GM18499 (cell line): ENCODE data around the gene SCTR.

ENCODE experiments used
- ATAC-seq: cut with Tn5 transposase; IDR thresholded peaks from one replicate; pipeline ENCODE4 v1.9.1; 2021; ENCODE audit warnings: moderate number of reproducible peaks; ENCODE audit not compliant: insufficient read depth, unreplicated experiment

The SCTR gene

DNA sequence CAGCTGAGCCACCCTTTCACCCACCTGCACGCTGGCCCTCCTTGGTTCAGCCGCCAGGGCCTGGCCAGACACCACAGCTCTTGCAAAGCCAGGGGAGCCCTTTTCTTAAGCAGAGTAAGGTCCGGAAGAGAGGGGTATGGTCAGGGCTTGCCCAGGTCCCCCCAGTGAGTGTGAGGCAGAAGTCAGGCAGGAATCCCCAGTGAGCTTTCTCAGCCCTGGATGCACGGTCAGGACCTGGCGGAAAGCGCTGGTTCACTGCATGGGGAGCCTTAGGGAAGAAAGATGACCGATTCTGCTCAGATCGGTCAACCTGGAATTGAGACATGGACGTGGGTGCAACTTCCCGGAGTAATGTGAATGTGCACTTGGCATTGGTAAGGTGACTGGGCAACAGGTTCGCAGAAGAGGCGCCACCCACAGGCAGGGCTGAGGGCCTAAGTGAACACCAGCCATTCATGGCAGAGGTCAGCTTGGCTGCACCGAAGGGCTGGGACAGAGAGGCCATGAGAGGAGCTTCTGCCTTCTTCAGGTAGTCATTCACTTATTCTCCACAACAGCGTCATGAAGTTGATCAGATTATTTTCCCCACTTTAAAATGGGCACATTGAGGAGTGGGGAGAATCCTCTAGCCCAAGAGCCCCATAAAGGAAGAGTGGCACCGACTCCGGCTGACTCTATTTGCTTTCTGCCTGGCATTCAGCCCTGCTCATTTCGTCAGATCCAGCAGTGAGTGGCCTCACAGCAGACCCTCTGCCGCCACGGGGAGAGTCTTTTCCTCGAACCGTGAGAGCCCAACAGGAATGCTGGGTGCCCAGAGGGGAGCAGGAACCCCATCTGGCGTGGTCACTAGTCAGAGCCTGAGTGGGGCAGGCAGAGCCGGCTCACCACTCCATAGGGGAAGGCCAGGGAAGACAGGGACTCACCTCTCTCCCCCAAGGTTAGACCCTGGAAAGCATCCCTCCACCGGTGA is 35.8 kb downstream of the SCTR start:
- no peak for ATAC-seq

DNA sequence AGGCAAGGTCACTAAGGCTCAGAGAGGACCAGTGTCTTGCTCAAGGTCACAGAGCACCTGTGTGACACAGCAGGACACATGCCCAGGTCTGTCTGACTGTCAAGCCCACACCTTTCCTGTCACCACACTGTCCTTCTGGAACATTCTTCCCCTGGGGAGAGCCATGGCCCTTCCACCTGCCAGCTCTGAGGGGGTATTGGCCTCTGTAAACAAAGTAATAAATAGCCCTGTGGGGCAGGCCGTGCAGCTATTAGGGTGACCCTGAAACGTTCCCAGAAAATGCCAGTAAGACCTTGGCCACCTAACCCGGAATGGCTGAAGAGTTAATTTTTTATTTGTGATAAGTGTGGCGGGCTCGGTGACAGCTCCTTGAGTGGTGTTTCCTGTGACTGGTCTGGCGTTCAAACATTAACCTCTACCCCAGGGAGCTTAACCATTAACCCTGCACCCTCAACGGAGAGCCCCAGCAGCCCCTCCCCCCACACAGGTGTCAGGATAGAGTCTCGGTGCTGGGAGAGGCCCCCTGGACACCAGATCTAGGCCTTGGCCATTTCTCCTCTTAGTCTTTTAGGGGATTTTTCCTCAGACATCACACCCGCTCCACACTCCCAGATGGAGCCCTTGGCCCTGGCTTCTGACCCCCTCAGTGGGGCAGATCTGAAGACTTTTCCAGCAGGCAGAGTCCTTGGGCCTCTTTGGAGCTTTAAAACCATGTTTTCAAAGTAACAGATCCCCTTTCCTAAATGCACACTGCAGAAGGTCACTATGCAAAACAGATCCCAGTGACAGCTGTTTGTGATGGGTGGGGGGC is 36.6 kb downstream of the SCTR start:
- no peak for ATAC-seq

- no peak for ATAC-seq
These were observed 37.4 kb downstream of the SCTR start for GRCh38 chr2:119486886-119487285.

- no peak for ATAC-seq
These were observed 38.0 kb downstream of the SCTR start for GRCh38 chr2:119486196-119486827.

DNA sequence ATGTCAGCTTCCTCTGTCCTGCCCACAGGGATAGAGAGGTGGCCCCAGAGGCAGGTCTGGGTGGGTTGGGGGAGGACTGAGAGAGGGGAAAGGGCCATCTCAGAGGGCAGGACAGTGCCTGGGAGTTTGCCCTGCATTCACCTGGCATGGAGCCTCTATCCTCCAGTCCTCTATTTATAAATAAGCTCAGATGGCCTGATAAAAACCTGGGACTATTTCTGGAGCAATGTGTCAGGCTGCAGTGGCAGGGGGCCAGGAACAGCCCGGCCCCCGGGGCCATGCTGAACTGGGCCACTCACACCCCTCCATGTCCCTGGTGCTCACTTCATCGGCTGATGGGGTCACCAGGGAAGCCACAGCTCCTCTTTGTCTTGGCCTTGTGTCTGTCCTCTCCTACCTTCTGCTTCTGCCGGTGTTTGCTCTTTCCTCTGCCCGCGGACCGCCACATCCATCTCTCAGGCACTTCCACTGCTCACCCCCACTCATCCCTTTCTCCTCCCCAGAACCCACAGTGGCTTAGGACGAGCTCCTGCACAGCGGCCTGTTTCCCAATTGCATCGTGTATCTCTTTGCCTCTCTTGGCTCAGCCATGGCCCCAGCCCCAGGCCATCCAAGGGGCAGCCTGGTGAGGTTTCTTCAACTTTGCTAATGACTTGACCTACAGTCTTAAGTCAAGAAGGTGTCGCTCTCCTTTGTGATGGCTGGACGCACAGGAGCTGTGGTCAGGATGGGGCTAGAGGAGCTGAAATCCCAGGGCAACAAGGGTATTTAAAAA is 38.8 kb downstream of the SCTR start:
- ATAC-seq: no peak

DNA sequence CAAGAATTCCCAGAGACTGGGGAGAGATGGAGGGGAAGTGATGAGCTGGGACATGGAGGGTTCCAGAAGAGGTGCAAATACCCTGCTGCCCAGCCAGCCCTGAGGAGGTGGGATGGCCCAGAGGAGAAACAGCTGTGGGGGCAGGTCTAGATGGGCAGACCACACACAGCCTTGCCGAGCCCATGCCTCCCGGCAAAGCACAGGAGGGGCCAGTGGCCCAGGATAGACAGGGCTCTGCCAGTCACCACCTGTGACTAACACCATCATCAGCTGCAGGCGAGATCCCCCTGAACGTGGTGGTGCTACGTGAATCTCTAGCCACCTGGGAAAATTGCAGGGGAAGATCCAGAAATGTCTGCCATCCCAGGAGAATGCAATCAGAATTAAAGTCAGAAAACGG is 39.4 kb downstream of the SCTR start:
- no peak for ATAC-seq

DNA sequence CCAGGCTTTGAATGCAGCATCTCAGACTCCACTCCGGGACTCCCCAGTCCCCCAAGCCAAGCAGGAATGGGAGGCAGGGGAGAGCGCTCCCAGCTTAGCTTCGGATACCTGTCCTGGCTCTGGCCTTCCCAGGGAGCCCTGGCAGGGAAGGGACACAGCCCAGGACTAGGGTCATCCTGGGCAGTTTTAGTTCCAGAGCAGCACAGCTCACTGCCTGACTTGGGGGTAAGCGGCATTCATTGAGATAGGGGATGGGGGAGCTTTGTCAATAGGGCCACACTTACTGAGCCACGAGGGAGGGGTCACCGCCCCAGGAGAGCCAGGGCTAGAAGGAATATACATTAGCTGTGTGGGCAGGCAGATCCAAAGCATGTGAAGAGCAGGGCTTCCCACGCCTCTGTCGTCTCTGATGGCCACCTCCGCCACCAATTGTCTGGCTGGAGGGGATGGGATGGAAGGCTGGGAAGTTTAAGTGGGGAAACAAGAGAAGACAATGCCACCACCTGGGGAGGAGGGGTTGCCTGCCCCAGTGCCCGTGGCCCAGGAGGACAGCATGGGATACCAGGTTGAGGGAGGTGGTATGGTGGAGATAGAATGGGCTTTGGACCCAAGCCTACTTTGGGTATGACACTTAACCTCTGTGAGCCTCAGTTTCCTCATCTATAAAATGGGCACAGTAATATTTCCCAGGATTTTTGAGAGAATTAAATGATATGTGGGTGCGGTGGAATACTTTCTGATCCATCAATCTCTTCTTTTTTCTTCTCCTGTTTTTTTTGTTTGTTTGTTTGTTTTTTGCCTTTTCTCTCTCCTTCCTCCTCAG is 40.2 kb downstream of the SCTR start:
- no peak for ATAC-seq

DNA sequence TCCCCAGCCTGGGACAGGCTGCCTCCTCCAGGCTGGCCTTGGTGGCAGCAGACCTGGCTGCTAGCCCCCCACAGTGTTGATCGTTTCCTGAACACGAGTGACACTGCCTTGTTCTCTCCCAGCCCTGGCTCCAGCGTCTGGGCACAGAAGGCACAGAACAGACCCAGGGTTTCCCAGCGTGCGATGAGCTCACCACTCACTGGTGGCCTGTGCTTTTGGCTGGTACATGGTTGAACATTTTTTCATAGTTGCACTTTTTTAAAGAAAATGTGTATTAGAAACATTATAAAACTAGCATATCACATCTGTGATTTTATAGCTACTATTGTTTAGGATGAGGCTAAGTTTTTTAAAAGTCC is 40.9 kb downstream of the SCTR start:
- ATAC-seq: no peak

DNA sequence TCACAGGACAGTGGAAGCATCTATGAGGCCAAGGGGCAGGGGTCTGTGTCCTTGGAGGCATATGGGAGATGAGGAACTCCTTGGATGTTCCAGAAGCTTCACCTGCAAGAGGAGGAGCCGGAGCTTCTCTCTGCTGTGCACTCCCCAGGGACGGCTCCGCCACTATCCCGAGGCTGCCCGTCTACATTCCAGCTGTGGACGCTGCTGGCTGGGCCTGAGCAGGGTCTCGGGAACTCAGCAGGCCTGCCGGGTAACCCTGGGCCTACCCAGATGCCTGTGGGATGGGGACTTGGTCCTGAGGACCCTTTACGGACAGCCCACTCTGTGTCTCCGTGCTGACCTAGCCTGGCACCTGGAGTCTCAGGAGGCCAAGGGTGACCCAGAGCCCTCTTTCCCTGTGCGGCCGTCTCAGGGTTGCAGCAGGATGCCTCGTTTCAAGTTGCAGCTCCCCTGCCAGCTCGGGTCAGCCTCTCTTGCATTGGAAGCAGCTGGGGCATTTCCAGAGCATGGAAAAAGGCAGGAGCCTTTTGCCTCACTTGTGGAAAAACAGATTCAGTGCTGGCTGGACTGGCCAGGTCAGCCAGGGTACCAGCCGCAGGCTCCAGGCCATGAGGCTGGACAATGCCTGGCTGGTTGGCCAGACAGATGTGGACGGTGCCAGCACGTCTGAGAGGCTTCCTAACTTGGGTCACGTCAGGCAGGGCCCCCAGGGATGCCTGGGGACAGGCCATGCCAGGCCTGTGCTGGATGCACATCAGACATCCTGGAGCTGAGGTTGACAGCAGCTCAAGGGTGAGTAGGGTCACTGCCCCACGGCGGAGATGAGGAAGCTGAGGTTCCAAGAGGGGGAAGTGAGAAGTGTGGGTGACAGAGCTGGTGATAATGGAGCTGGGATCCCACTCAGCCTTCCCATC is 41.5 kb downstream of the SCTR start:
- no peak for ATAC-seq

GRCh38 chr2:119481501-119482455 is 42.5 kb downstream of the SCTR start:
- no peak for ATAC-seq

- no peak for ATAC-seq
These were observed 43.6 kb downstream of the SCTR start for GRCh38 chr2:119480718-119481142.

GRCh38 chr2:119480184-119480583 is 44.1 kb downstream of the SCTR start:
- ATAC-seq: no peak

- no peak for ATAC-seq
These were observed 45.3 kb downstream of the SCTR start for GRCh38 chr2:119478978-119479295.

GRCh38 chr2:119478188-119478977 is 45.9 kb downstream of the SCTR start:
- ATAC-seq: no peak

DNA sequence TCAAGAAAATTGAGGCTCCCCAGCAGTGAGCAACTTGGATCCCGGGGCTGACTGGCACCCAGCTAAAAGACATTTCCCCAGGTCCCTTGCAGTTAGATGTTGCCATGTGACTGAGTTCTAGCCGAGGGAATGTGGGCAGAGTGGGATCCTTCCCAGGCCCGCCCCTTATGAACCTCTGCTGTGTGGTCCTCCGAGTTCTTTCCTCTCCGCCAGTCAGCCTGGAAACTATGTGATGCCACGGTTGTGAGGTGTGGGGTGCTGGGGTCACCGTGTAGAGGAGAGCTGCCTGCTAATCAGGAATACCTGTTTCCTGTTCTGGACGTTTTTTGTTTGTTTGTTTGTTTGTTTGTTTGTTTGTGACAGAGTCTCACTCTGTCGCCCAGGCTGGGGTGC is 47.2 kb downstream of the SCTR start:
- no peak for ATAC-seq

DNA sequence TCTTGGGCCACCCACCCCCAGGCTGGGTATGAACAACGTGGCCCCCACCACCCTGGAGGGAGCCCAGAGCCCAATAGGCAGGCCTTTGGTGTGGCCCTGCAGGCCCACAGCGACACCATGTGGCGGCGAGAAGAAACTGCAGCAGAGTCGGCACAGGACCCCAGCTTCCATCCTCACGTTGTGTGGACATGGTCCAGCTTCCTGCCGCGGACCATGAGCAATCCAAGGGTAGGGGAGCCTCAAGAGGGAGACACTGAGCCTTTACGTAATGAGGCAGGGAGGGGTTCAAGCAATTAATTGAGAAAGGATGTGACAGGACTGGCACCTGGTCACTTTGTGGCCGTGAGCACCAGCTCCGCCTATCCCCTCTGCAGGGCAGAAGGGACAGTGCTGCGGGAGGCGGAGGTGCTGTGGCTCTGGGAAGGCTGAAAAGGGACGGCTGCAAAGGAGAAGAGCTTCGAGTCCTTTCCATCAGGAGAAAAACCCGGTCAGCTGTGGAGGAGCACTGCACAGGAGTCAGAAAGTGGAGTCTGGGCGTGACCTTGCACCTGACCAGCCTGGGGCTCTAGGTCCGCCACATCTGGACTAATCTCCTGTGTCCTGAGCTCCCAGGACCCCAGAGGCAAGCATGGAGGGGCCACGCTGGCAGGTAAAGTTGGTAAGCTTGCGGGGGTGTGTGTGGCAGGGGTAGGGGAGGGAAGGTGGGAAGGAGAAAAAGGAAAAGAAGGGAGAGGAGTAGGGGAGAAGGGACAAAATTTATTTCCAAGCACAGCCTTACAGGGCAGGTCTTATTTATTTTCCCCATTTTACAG is 47.8 kb downstream of the SCTR start:
- ATAC-seq: no peak
